Stimulated activated CD8-positive, alpha-beta memory T cell treated with anti-CD3 and anti-CD28 coated beads, Interleukin-7, amount 100 ng/mL, for 1 hour (primary cell): ENCODE measurements around the gene FTCDNL1.

Source experiments
- DNase-seq, 2 donors: peaks; one replicate each; pipeline ENCODE4 v3.0.0-alpha.2; 2020; ENCODE audit warnings: low read depth in 2 of 2

Gene FTCDNL1

DNA sequence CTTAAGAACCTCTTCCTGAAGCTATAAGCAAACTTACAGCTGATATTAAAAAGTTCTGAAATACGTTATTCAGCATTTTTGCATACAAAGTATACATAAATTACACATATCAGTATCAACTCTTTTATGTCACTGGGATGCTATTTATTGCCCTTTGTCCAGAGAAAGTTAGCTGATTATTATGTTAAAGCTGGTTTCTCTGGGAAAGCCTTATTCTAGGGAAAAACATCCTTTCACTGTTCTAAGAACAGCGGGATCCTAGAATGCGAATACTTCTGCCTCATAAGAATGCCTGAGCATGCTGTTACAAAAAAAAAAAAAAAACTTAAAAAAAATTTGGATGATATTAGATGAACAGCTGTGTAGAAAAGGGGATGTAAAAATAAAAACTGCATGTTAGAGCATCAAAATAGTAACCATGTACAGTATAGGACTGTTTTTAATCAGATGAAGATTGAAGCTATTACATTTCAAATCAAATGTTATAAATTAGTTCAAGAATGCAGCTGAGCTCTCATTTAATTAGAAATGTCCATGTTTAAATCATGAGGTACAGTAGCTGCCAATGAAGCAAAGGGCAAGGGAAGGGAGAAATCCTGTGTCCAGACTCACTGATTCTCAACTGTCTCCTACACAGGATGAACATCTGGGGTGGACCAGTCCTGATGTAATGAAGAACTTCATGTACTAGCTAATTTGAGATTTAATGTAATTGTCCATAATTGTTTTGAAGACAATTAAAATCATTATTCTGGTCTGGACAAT lies 8.2 kb downstream of the FTCDNL1 start:
- no peak for DNase-seq

DNA sequence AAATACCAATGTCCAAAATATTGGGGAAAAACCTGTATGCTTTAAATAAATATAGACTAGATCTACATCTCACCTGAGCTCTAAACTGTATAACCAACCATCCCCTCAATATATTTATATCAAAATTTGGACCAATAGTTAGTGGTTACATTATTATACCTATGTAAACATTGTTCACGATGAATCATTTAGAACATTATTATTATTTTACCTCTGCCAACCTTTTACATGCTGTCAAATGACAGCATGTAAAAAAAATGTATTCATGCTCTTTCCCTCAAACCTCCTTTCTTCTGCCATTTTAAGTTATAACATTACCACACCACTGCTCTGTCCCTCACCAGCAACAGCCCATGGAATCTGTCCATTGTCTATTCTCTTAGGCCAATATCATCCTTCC lies 9.6 kb downstream of the FTCDNL1 start:
- DNase-seq: no peak

DNA sequence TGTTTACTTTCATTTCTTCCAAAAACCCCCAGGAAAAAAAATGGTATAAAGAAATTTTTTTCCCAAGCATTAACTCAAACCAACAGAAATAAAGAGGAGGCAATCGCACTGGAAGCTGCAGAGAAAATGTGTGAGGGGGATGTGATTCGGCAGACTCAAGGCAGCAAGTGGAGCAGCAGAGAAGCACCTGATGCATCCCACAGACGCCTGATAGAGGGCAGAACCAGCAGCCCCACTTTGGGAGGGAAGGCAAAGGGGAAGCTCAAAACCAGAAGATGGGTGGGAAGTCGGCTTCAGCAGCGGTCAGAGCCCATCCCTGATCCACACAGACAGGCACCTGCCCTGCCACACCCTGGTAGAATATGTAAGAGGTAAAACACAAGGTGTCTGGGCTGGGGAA lies 12.6 kb downstream of the FTCDNL1 start:
- DNase-seq: no peak

DNA sequence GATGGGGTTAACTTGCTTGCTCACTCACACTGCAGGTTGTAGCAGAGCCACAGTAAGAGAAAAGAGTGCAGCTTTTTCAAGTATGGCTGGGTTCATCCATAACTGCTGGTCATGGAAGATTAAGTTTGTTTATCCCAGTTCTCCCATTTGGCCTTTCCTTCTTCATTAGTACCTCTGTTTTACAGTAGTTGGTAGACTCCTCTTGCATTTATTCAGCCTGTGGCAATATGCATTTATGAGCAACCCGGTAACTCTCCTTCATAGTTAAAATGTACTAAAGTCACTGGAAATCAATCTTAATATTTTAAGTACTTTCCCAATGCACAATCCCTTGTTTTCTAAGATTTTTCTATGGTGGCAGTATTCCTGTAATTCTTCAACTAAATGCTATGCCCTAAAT lies 14.0 kb downstream of the FTCDNL1 start:
- DNase-seq: no peak

DNA sequence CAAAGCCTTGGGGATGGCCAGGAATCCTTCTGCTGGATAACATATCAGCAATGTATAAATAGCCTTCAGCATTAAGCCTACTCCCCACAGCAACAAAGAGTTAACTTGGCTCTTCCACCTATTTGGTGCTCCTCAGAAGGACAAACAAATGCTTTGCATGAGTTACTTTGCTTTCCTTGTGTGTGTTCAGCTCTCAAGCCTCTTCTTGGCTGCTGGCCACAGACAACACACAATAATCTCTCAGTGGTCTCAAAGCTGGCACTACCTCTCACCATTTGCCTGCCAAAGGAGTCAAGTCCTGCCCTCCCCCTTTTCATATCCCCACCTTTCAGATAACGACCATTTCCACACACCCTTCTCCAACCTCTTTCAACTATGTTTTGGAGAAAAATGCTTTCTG lies 17.5 kb downstream of the FTCDNL1 start:
- no peak for DNase-seq

DNA sequence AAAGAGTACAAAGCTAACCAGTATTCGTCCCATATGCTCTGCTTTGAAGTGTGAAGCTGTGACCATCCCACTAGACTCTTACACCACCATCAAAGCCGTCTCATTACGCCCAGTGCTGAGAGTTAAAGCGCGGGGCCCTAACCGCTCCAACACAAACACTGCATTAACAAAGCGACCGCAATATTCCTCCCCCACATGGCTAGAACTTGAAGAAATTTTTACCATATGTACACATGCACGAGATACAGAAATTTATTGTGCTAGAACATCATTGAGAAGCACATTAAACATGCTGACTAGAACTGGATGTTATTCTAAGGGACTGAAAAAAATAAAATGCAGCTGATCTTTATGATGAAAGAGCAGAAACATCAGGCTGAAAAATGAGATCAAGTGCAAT lies 20.5 kb downstream of the FTCDNL1 start:
- no peak for DNase-seq

DNA sequence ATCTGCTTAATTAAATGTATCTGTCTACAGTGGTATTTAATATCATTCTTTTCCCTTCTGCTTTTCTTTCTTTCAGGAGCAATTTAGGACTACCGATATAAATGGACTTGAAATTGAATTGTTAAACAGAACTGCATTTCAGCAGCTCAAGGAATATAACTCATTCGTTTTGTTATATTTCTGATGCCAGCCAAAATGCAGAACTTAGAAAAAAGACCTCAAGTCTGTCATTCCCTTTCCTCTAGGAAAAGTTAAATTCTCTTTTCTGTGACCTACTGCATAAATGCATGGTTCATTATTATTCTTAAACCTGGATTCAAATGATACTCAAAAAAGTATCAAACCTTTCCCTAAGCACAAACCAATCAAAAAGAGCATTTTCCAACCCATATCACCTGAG lies 21.4 kb downstream of the FTCDNL1 start:
- DNase-seq: no peak

DNA sequence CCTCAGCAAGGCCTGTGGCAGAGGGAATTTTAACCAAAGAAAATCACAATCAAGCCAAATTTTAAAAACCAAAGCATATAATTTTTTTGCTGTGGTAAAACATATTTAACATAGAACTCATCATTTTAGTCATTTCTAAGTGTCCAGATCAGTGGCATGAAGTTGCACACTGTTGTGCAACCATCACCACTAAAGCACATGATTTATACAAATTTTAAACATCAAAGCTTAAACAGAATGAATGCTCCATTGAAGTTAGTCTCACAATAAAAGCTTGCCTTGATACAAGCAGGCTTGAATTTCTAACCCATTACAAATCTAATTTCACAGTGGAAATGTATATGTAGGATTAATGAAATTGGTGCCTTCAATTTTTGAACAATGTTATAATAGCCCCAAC lies 31.2 kb downstream of the FTCDNL1 start:
- no peak for DNase-seq

DNA sequence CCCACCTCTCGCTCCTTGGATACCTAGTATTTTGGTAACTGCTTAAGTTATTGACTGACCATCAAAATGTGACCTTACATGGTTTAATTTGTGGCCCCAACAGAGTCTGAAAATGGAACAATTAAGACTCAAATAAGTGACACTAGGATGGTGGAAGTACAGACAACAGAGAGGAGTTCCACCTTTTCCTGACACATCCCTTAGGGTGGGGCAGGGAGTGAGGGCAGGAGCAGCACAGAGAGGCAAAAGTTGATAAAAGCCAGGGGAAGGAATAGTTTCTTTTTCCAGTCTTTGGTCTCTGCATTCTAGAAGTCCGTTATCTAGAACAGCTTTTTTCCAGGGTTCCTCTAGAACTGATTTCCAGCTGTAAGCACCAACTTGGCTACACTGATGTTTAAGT lies 32.2 kb downstream of the FTCDNL1 start:
- DNase-seq: no peak

DNA sequence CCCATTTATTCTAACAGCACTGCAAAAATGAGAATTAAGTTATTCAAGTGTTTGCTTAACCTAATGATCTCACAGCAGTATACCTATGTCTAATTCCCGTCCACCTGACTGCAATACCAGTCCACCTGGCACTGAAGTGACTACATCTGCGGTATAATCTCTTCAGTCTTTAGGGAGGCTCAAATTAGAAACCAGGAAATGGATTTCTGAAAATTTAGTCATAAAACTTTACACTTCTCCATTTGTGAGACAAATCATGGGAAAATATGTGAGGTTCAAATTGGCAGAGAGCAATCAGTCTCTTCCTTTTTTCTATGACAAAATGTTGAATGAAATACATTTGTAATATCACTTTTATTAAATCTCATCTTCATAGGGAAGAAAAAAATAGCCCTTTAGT lies 33.0 kb downstream of the FTCDNL1 start:
- DNase-seq: no peak

DNA sequence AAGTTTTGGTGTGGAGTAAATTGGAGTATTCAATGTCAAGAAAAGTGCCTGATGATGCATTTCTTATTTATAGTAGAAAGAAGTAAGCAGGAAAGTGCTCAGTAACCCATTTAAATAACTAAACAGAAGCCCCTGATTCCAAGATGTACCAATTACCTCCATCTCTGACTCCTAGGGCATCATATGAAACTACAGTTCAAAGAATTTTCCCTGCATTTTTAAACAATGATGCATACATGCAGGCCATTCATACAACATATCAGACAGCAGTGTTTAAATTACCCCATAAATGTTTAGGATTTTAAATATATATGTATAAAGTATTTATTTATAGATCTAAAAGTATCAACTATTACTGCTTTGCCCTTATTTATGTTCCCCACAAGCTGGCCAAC lies 36.2 kb downstream of the FTCDNL1 start:
- no peak for DNase-seq

DNA sequence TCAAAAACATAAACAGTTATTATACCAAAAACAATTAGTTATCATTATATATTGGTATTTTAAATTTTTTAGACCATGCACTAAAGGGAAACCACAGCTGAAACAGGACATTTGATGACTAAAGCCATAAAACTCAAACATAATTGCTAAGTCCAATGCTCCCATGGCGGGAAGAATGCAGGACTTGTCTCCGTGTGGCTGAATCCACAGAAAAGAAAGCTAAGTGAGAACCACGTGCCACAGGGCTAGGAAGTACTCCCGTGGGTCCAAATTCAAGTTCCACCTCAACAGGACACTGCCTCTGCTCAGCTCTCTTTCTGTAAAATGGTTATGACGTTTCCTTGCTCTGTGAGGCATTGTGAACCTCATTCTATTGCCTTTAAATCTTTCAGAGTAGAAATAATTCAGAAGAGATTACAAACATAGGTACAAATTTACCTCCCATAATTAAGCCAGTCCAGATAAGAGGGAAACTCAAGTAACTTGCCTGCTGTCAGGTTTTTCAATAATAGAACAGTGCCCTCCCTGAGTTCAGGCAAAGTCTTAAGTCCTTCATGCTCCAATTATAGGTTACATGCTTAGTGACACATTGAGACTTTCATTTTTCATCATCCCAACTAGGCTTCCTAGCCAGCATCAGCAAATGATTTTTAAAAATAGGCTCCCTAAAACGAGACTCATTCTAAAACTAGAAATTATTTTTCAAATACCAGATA lies 36.7 kb downstream of the FTCDNL1 start:
- DNase-seq: no peak

DNA sequence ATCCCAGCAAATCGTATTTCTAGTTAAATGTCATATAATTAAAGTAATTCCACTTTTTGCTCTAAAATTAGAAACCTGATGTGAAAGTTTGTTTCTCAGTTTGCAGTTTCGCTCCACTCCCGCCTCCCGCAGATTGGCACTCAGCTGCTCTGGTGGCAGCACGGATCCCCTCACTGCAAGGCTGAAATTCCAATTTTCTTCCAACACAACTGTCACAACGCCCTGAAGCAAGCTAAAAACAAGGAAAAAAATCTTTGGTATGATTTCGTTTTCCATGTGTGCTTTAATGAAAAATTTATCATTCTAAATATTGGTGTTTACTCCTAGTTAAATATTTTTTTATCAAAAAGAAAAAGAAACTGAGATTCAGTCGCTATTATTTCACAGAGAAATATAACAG lies 38.5 kb downstream of the FTCDNL1 start:
- no peak for DNase-seq

DNA sequence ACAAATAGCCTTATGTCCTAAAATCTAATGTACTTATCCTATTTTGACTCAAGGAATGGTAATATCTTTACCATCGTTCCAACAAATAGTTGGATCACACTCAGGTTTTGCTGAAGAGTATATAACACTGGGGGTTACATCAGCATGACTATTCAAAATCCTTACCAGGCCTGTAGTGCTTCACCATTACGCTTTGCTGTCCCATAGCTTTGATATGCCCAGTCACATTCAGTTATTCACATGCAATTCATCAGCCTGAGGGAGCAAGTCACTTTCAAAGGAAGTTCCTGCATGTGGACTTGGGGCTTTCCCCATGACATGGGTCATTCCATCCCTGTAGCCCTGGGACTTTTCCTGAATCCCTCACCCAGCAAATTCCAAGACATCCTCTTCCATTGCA lies 39.6 kb downstream of the FTCDNL1 start:
- no peak for DNase-seq

DNA sequence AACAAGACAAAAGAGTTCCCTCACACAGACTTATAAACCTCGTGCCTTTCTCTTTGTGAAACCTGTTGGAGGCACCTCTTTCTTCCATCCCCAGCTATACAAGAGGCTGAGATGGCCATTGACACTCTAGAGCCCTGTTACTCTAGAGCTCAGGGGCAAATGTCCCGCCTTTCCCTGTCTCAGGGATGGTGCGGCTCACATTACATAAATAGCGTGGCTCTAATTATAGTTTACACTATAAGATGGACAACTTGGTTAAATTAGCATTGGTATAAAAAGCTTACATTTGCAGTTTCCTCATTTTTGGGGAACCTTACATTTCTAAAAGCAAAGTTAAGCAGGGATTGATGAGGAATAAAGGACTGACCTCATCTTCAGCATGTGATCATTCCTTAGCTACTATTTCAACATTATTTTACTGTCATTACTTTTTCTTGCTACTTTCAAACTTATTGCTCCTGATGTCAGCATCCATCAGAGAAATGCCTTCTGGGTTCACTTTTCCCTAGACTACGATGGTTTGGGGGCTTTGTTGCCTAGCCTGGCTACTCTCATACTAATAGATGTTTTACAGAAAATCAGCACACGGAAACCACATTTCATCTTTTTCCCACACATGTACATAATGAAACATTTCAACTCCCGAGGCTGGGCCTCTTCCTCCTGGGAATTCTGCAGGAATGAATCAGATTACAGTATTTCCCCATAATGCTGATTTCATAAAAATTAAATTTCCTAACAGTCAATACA lies 40.4 kb downstream of the FTCDNL1 start:
- no peak for DNase-seq

DNA sequence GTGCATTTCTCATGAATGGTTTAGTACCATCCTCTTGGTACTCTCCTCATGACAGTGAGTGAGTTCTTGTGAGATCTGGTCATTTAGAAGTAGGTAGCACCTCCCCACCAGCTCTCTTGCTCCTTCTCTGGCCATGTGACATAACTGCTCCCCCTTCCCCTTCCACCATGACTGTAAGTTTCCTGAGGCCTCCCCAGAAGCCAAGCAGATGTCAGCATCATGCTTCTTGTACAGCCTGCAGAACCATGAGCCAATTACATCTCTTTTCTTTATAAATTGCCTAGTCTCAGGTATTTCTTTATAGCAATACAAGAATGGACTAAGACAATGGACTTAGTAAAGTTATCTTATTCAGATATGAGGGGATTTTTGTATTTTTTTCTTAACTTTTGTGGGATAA lies 43.0 kb downstream of the FTCDNL1 start:
- no peak for DNase-seq

DNA sequence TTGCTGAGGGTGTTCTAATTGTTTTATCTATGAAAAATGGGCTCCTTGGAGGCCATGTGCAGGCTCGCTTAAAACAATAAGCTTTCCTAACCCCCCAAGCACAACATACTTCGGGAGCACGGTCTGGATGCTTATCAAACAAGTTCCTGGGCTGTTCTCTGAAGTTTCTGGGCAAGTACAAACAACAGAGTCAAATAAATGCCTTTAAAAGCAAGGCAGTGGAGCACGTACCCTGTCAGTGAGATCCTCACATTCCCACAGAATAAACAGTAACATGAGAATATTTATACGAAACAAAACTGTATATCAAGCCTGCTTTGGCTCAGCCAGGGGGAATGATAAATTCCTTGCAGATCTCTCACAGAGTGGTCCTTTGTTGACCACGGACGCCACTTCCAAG lies 44.8 kb downstream of the FTCDNL1 start:
- no peak for DNase-seq

DNA sequence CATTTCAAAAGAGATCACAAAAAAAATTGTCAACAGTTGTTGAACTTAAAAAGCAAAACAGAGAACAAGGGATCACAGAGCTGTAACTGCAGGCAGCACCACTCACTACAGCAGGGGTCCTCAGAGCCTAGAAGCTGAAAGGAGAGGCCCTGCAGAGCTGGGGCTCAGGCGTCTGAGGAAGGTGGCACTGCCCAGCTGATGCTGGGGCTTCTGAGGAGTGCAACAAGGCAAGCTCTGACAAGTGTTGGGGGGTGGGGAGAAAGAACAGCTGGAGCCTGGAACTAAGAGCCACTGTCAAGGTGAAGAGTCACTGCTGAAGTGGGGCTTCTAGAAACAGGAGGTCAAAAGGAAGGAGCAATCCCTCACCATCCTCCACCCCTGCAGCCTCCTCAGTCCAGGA lies 46.2 kb downstream of the FTCDNL1 start:
- DNase-seq: no peak

DNA sequence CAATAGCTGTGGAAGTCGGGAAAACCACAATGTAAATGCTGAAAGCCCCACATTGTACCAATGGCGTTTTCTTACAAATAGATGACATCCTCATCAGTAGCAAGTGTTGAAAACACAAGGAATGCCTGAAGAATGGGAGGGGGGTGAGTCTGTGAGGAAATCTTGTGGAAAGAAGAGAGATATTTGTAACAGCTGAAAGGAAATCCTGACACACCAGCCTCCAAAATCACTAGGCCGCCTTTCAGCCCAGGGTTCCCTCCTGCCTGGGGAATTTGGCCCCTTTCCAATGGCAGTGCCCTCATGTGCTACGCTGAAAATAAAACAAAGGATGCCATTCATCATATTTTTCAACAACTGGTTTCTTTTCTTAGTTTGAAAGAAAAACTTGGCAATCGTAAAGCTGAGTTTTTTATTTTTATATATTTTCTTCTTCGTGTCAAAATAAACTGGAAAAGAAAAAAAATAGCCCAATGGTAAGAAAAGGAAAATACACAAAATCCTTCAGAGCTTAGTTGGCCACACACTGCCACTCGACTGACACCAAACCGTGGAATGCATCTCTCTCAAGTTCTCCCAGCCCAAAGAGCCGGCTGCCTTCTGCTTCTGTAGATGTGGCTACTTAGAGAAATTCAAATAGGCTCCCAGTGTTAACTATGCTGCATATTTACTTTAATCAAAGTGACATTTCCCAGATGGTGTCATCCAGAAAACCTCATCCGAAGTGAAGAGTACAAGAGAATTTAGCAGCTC lies 52.0 kb downstream of the FTCDNL1 start:
- DNase-seq: no peak

DNA sequence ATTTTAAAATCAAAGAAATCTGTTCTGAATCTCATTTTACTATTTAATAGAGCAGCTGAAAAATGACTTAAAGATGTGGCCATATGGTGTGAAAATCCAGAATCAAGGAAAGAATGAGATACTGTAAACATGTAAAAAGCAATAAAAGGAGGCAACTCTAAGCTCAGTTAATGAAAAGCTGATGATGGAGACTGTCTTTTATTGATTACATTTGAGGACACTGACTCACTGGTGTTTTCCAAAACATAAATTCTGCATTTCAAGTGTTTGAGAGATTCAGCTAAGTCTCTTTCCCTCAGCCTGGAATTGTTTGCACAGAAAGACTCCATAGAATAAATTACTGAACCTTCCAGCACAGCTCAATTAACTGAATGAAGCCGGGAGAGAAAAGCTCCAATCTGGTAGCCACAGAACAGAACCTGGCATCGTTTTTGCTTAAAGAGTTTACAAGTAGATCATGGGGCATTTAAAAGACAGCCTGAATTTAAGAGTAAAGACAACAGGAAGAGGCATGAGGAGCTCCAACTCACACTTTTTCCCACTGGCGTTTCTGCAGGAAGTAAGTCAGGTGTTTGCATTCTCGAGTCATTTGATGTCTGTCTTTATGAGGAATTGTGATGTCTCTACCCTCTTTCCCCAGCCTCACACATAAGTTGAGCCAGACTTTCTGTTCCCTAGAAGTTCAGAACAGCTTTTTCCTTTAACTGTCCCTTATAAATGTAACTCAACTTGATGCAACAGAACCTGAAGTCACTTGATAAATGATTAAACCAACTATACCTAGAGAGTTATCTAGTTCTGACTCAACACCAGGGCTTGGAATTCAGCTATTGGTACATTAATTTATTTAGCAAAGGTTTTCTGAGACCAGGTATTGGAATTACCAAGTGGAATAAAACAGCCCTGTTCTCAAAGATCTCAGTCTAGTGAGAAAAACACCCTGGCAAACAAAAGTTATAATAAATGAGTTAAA lies 53.3 kb downstream of the FTCDNL1 start:
- DNase-seq: no peak

DNA sequence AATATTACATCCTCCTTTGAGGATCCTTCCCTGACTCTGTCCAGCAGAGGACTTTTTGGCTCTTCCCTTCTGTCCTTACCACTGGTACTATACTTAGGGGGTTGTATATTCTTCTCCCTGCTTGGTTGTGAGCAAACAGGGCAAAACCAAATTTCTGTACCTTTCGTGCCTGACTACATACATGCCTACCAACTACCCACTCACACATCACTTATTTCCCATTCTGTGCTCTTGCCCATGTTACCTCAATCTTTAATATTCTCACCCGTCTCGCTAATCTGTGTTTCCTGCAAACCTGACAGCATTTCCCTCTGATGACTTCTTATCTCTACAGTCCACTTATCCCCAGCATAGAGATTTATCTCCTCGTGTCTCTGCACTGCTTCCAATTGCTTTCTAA lies 58.6 kb downstream of the FTCDNL1 start:
- no peak for DNase-seq
